HFFc6 (cell line): Measurements from ENCODE around the gene PAPSS2. TPM values are rescaled to one million over a fixed set of nuclear protein-coding genes. Genes with fewer than 3 reads are reported as not detected.

Experiments used
- DNase-seq: peaks from one replicate; pipeline ENCODE4 v3.0.0-alpha.2; 2018
- H3K27ac Mint-ChIP-seq: 2 replicates; pipeline ENCODE4 v1.8.0; 2020; ENCODE audit warnings: mild to moderate bottlenecking, mixed read lengths
- H3K27me3 Mint-ChIP-seq: 2 replicates; pipeline ENCODE4 v1.8.0; 2021; ENCODE audit warnings: mild to moderate bottlenecking, moderate library complexity, mixed read lengths; ENCODE audit not compliant: insufficient read depth
- H3K36me3 Mint-ChIP-seq: 2 replicates; pipeline ENCODE4 v1.8.0; 2021; ENCODE audit warnings: low read depth, mixed read lengths
- H3K4me1 Mint-ChIP-seq: 2 replicates; pipeline ENCODE4 v1.8.0; 2020; ENCODE audit warnings: low read depth, mixed read lengths
- H3K4me3 Mint-ChIP-seq: 2 replicates; pipeline ENCODE4 v1.8.0; 2020; ENCODE audit warnings: mild to moderate bottlenecking, moderate library complexity, mixed read lengths
- H3K9me3 Mint-ChIP-seq: 2 replicates; pipeline ENCODE4 v1.8.0; 2020; ENCODE audit warnings: mild to moderate bottlenecking, mixed read lengths
- CTCF ChIP-seq: fragments of 200-600 bp; sonication (generic); IDR thresholded peaks from 2 replicates; pipeline ENCODE4 v1.5.0; 2021; ENCODE audit warnings: antibody characterized with exemption, mild to moderate bottlenecking
- total RNA-seq, 6 experiments: library from RNA; stranded (reverse); fragmentation: NEBNext Ultra II Directional; extraction: Animal tissue kit (Norgen Biotek cat#: 25700); gene quantifications; 2 replicates in 1 of 6; 3 replicates in 5 of 6; pipeline ENCODE4 v1.2.3, GENCODE V29; 2021

PAPSS2 gene
- total RNA-seq, 6 experiments from 2014 or later = 388 to 630 (median 429) TPM

DNA sequence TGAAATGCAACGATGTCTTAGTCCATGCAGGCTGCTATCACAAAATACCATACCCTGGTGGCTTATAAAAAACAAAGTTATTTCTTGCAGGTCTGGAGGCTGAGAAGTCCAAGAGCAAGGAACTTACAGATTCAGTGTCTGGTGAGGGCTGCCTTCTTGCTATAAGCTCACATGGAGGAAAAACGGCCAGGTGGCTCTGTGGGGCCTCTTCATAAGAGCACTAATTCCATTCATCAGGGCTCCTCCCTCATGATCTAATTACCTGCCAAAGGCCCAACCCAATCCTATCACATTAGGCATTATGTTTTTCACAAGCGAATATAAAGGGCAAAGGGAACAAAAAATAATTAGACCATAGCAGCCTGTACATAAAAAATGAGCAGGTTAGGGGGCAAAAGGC lies 35.4 kb downstream of the PAPSS2 start:
- peaks cover 33% of the 10 kb centered on the region for H3K36me3 Mint-ChIP-seq
- H3K27ac Mint-ChIP-seq = no peak overlapping the region
- H3K4me1 Mint-ChIP-seq = peaks cover 38% of the 10 kb centered on the region
- no peak for TF ChIP-seq CTCF
- no peaks in the 10 kb centered on the region for H3K9me3 Mint-ChIP-seq
- DNase-seq = no peak
- no peak overlapping the region for H3K4me3 Mint-ChIP-seq
- peaks cover 3% of the 10 kb centered on the region for H3K27me3 Mint-ChIP-seq

- Mint-ChIP-seq H3K27ac (no peak overlapping the region), H3K4me3 (peak overlapping the region; percentile 29; the same call in 1 of the 2 replicates), H3K4me1 (peaks cover 56% of the 10 kb centered on the region), H3K27me3 (peaks cover 5% of the 10 kb centered on the region), H3K36me3 (peaks cover 45% of the 10 kb centered on the region), H3K9me3 (no peaks in the 10 kb centered on the region)
- TF ChIP-seq CTCF = no peak
- DNase-seq = no peak
These were observed 37.5 kb downstream of the PAPSS2 start for GRCh38 chr10:87696922-87697745.

- Mint-ChIP-seq H3K27me3 (peaks cover 9% of the 10 kb centered on the region), H3K27ac (peak overlapping the region; percentile 90), H3K4me1 (peaks cover 86% of the 10 kb centered on the region), H3K9me3 (no peaks in the 10 kb centered on the region), H3K4me3 (peak overlapping the region; percentile 78), H3K36me3 (peaks cover 49% of the 10 kb centered on the region)
- TF ChIP-seq CTCF = no peak
- DNase-seq = peak; percentile 58
These were observed 40.5 kb downstream of the PAPSS2 start for GRCh38 chr10:87700031-87700796.

- DNase-seq = no peak
- Mint-ChIP-seq H3K36me3 (peaks cover 43% of the 10 kb centered on the region), H3K27ac (peak overlapping the region; percentile 84), H3K9me3 (no peaks in the 10 kb centered on the region), H3K4me1 (peaks cover 88% of the 10 kb centered on the region), H3K4me3 (no peak overlapping the region), H3K27me3 (peaks cover 9% of the 10 kb centered on the region)
- TF ChIP-seq CTCF = no peak
These were observed 42.7 kb downstream of the PAPSS2 start for GRCh38 chr10:87702260-87702972.

DNA sequence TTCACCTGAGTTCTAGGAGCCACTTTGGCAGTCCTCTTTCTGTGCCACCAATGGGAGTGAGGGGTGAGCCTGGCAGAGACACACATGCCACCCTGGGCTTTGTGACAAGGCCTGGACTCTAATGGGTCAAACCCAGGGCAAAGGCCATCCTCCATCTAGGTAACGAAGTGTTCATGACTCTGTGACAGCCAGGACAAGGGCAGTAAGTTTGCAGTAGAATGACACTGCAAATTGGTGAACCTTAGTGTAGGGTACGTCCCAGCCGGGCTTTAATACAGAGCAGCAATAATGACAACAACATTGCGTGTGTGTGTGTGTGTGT lies 43.3 kb downstream of the PAPSS2 start:
- Mint-ChIP-seq H3K36me3 (peaks cover 41% of the 10 kb centered on the region), H3K4me1 (peaks cover 86% of the 10 kb centered on the region), H3K9me3 (no peaks in the 10 kb centered on the region), H3K27ac (peak overlapping the region; percentile 46), H3K27me3 (peaks cover 9% of the 10 kb centered on the region), H3K4me3 (no peak overlapping the region)
- no peak for DNase-seq
- no peak for TF ChIP-seq CTCF
